ENCODE measurements around the gene TIMM13. TPM values are rescaled to one million over a fixed set of nuclear protein-coding genes. Genes with fewer than 3 reads are reported as not detected.

TIMM13 gene
- polyA plus RNA-seq, 1 donor (not counting 4 experiments of a cell fraction or from before 2014, with no cell fraction given), result 45.0 TPM

DNA sequence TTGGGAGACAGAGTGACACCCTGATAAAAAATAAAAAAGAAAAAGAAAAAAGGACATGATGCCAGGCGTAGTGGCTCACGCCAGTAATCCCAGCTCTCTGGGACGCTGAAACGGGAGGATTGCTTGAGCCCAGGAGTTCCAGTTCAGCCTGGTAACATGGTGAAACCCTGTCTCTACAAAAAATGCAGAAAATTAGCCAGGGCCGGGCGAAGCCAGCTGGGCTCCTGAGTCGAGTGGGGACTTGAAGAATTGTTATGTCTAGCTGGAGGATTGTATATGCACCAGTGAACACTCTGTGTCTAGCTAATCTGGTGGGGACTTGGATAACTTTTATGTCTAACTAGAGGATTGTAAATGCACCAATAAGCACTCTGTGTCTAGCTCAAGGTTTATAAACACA lies 35.0 kb downstream of the TIMM13 start:
- no peak for FAIRE-seq
- Histone ChIP-seq H3K9ac (ENCODE audit: control insufficient read depth, extremely low read depth, insufficient read depth, low read length) (no peak overlapping the region), H3K4me1 (ENCODE audit: control insufficient read depth, extremely low read depth, insufficient read depth, low read length) (no peaks in the 10 kb centered on the region), H2AFZ (ENCODE audit: control insufficient read depth, low read length) (no peak overlapping the region), H3K27ac (ENCODE audit: control insufficient read depth, insufficient read depth, low read length) (no peak overlapping the region), H3K79me2 (ENCODE audit: control insufficient read depth, insufficient read depth, low read length) (no peaks in the 10 kb centered on the region), H3K4me2 (ENCODE audit: control insufficient read depth, extremely low read depth, insufficient read depth, low read depth, low read length) (no peak overlapping the region), H4K20me1 (ENCODE audit: control insufficient read depth, extremely low read depth, insufficient read depth, low read length) (no peaks in the 10 kb centered on the region), H3K36me3 (ENCODE audit: control insufficient read depth in 2 of 2, extremely low read depth in 1 of 2, insufficient read depth in 2 of 2, low read length in 2 of 2) (no peaks in the 10 kb centered on the region), H3K27me3 (ENCODE audit: control insufficient read depth, extremely low read depth, insufficient read depth, low read length) (no peaks in the 10 kb centered on the region), H3K9me3 (ENCODE audit: control insufficient read depth, low read depth, low read length) (no peaks in the 10 kb centered on the region), H3K4me3 (ENCODE audit: control insufficient read depth in 2 of 3, extremely low read depth in 1 of 3, insufficient read depth in 2 of 3, low read depth in 1 of 3, low read length in 3 of 3) (no peak overlapping the region), H3K9me1 (ENCODE audit: control insufficient read depth, extremely low read depth, insufficient read depth, low read length) (no peaks in the 10 kb centered on the region)
- TF ChIP-seq, protein P1, sequence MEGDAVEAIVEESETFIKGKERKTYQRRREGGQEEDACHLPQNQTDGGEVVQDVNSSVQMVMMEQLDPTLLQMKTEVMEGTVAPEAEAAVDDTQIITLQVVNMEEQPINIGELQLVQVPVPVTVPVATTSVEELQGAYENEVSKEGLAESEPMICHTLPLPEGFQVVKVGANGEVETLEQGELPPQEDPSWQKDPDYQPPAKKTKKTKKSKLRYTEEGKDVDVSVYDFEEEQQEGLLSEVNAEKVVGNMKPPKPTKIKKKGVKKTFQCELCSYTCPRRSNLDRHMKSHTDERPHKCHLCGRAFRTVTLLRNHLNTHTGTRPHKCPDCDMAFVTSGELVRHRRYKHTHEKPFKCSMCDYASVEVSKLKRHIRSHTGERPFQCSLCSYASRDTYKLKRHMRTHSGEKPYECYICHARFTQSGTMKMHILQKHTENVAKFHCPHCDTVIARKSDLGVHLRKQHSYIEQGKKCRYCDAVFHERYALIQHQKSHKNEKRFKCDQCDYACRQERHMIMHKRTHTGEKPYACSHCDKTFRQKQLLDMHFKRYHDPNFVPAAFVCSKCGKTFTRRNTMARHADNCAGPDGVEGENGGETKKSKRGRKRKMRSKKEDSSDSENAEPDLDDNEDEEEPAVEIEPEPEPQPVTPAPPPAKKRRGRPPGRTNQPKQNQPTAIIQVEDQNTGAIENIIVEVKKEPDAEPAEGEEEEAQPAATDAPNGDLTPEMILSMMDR (optimal IDR thresholded peaks at IDR 0.05 in 1 of 3, IDR thresholded peaks at IDR 0.05 in 1 of 3, conservative IDR thresholded peaks at IDR 0.05 in 1 of 3; ENCODE audit: extremely low read depth in 1 of 3, insufficient read depth in 2 of 3, low read length in 3 of 3), result no peak
- TF ChIP-seq EZH2 (IDR thresholded peaks at IDR 0.05; ENCODE audit: low read length), result no peak
- no peak for DNase-seq (ENCODE audit: low read depth, low spot score)
- dilution Hi-C loops (cut with MboI; ENCODE audit: extremely low pct_ligation_motif_present, low sequenced_read_pairs), result no loop called here

DNA sequence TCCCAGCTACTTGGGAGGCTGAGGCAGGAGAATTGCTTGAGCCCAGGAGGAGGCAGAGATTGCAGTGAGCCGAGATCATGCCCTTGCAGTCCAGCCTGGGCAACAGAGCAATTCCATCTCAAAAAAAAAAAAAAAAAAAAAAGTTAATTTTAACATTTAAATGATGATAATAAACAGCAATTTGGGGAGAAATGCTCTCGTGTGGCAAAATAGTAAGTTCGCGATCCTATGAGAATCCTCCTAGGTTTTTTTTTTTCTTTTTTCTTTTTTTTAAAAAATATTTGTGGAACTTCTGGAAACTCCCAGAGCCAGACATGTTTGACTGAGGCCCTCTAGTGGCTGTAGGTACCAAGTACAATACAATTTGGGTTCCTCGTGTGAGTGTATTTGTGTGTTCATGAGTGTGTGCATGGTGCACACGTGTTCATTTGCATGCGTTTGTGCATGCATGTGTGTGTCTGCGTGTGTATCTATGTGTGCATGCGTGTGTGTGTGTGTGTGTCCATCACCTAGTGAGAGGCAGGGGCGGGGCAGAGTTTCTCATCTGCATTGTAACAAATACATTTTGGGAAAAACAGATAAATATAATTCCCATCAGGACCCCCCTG lies 36.2 kb downstream of the TIMM13 start:
- H3K27me3 ChIP-seq (ENCODE audit: control insufficient read depth, extremely low read depth, insufficient read depth, low read length), result no peaks in the 10 kb centered on the region

More for the DNA sequence above, 36.2 kb downstream of the TIMM13 start:
- no peak overlapping the region for H2AFZ ChIP-seq (ENCODE audit: control insufficient read depth, low read length)
- no peaks in the 10 kb centered on the region for H3K36me3 ChIP-seq (ENCODE audit: control insufficient read depth in 2 of 2, extremely low read depth in 1 of 2, insufficient read depth in 2 of 2, low read length in 2 of 2)
- TF ChIP-seq, protein P1 (optimal IDR thresholded peaks at IDR 0.05 in 1 of 3, IDR thresholded peaks at IDR 0.05 in 1 of 3, conservative IDR thresholded peaks at IDR 0.05 in 1 of 3; ENCODE audit: extremely low read depth in 1 of 3, insufficient read depth in 2 of 3, low read length in 3 of 3), result peak; percentile 69 to 76 (median 75)
- TF ChIP-seq EZH2 (IDR thresholded peaks at IDR 0.05; ENCODE audit: low read length), result no peak
- H3K4me3 ChIP-seq (ENCODE audit: control insufficient read depth in 2 of 3, extremely low read depth in 1 of 3, insufficient read depth in 2 of 3, low read depth in 1 of 3, low read length in 3 of 3), result no peak overlapping the region
- no peaks in the 10 kb centered on the region for H3K9me3 ChIP-seq (ENCODE audit: control insufficient read depth, low read depth, low read length)
- H3K4me2 ChIP-seq (ENCODE audit: control insufficient read depth, extremely low read depth, insufficient read depth, low read depth, low read length), result no peak overlapping the region
- H3K9me1 ChIP-seq (ENCODE audit: control insufficient read depth, extremely low read depth, insufficient read depth, low read length), result no peaks in the 10 kb centered on the region
- no peaks in the 10 kb centered on the region for H4K20me1 ChIP-seq (ENCODE audit: control insufficient read depth, extremely low read depth, insufficient read depth, low read length)
- H3K9ac ChIP-seq (ENCODE audit: control insufficient read depth, extremely low read depth, insufficient read depth, low read length), result no peak overlapping the region
- no peaks in the 10 kb centered on the region for H3K79me2 ChIP-seq (ENCODE audit: control insufficient read depth, insufficient read depth, low read length)
- H3K27ac ChIP-seq (ENCODE audit: control insufficient read depth, insufficient read depth, low read length), result no peak overlapping the region
- DNase-seq (ENCODE audit: low read depth, low spot score) (peak; percentile 17), FAIRE-seq (no peak)
- dilution Hi-C loops (cut with MboI; ENCODE audit: extremely low pct_ligation_motif_present, low sequenced_read_pairs), result no loop called here
- H3K4me1 ChIP-seq (ENCODE audit: control insufficient read depth, extremely low read depth, insufficient read depth, low read length), result no peaks in the 10 kb centered on the region
